ENCODE measurements around the gene ATP1A1.
A peak's percentile ranks its signal among the peaks of the same experiment; 100 is the strongest.

ATP1A1 gene

DNA sequence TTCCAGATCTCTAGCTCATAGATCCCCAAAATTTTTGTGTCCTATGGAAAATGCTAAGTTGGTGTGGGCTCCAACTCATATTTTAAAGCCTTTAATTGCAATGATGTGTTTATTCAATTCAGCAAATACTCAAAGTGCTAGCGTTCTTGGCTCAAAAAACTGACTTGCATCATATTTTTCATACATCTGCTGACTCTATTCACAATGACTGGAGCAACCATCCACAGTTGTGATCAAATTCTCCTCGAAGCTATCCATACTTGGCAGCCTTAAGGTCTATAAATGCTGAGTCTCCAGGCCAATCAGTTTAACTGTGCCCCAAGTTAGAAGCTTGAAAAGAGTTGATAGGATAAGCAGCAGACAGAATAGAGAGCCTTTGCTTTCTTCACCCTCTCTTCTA lies 2.9 kb upstream of the ATP1A1 start:
- DNase-seq (ENCODE audit: low read depth in 2 of 3, low spot score in 2 of 3): no peak

DNA sequence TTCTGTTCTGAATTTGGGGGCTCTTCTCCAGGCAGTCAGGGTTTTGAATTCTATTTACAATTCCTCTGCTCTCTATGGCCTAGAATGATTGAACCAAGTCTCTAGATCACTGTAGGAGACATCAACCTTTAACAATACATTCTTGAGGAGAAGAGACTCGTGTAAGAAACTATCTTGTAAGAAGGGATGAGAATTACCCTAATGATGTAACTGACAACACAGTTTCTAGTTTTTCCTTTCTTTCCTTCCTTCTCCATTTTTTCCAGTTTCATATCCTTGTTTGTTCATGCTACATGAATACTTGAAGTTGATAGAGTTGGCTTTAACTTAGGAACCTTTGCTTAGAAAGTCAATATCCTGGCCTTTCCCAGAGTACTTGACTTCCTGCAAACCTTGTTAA lies 1.3 kb upstream of the ATP1A1 start:
- no peak for DNase-seq (ENCODE audit: low read depth in 2 of 3, low spot score in 2 of 3)

GRCh38 chr1:116372191-116372590 lies 853 bp upstream of the ATP1A1 start:
- DNase-seq (ENCODE audit: low read depth in 2 of 3, low spot score in 2 of 3): no peak

DNA sequence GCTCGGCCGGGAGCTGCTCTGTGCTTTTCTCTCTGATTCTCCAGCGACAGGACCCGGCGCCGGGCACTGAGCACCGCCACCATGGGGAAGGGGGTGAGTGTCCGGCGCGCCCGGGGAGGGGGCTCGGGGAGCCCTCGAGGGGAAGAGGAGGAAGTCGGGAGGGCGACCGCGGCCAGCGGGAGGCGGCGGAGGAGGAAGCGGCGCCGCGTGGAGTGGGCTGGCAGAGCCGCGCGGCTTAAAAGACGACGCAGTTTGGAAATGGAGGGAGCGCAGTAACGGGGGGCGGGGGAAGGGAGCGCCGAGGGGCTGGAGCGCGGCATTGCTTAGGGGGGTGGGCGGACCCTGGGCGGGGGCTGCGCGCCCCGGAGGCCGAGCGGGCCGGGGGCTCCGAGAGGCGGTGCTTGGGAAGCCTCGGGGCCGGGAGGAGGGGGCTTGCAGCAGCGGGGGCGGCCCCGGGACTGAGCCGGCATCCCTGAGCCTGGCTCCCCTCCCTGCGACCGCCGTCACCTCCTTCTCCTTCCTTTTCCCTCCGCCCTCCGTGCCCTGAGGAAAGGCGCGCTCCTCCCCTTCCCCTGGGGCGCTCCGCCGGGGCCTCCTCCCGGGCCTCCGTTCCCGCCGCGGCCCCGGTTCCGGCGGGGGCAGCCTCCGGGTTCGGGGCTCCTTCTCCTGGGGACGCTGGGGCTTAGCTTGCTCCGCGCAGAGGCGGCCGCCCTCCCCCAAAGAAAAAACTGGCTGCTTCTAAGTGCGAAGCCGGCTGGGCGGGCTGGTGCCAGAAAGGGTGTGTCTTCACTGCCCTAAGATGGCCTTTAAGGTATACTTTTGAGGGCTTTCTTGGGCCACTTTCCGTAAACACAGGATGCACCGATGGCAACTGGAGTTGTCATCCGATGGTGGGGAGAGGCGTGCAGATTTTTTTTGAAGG lies 648 bp downstream of the ATP1A1 start:
- DNase-seq (ENCODE audit: low read depth in 2 of 3, low spot score in 2 of 3): peak in 2 of 3 experiments; percentile 19 to 38

DNA sequence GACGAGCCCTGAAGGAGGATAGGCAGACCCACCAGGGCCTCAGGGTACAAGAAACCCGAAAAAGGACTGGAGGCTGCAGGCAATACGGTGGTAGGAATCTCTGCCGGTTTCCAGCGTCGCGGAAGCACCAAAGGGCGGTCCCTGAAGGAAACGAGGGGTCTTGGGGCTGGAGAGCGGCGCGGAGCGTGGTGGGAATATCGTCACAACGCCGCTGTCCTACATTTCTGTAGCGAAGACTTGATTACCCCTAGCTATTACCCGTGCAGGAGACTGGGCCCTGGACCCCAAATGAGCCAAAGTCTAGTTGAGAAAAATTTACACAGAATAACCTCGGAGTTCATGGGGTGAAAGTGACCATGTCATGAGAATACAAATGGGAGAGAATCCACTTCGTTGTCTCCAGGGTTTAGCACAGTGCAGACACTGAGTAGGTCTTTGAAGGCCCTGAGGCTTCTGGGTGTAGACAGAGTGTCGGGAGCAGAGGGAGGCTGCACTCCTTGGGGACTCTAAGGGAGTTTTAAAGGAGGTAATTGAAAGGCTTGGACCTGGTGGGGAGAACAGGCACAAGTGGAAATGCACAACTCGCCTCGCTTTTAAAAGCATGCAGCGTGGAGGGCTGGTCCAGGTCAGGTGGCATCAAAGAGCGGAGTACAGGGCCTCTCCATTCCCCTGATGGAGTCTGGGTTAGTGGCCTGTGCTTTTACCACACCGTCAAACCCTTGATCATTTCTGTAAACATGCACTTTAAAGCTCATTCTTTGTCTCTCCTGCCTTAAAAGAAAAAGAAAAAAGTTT lies 1.5 kb downstream of the ATP1A1 start:
- DNase-seq (ENCODE audit: low read depth in 2 of 3, low spot score in 2 of 3): no peak

DNA sequence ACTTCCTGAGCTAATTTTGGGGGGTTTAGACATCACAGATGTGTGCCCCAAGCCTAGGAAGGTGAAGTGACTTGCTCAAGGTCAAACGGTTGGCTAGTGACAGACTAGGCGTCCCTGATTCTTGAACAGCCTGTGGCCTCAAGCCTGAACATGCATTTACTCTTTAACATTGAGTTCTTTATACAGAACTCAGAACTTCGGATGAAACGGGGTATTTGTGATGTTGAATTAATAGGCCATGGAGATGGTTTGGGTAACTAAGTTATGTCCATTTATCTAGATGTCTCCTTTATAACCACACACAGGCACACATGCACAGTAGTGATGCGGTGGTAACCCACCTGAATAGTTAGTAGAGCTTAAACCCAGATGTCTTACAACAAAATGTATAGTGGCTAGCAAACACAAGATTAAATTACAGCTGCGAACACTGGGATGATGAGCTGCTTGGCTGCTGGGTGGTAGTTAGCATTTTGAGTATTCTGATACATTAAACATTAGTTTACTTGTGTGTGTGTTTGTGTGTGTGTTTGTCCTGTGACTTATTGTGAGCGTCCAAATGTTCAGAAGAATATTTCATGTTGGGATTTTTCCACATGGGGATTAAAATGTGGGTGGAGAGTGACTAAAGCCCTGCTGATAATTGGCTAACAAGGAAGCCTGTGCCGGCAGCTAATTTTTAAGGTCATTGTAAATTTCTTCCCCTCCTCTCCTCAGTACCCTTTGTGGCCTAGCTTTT lies 2.3 kb downstream of the ATP1A1 start:
- DNase-seq (ENCODE audit: low read depth in 2 of 3, low spot score in 2 of 3): no peak

GRCh38 chr1:116375887-116376728 lies 3.1 kb downstream of the ATP1A1 start:
- no peak for DNase-seq (ENCODE audit: low read depth in 2 of 3, low spot score in 2 of 3)

DNA sequence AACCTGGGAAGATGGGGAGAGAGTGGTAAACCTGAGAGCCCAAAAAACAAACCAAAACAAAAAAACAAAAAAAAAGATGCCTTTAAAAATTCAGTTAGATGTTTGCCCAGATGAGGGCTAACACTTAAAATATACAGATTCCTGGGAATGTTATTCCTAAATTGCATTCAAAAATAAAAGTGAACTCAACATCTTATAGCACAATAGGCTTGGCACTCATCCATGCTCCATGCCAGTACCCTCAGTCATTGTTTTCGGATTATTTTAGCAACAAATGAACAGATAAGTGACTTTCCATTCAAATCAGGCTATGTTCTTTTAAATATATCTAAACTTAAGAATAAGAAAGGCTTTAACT lies 3.7 kb downstream of the ATP1A1 start:
- no peak for DNase-seq (ENCODE audit: low read depth in 2 of 3, low spot score in 2 of 3)

DNA sequence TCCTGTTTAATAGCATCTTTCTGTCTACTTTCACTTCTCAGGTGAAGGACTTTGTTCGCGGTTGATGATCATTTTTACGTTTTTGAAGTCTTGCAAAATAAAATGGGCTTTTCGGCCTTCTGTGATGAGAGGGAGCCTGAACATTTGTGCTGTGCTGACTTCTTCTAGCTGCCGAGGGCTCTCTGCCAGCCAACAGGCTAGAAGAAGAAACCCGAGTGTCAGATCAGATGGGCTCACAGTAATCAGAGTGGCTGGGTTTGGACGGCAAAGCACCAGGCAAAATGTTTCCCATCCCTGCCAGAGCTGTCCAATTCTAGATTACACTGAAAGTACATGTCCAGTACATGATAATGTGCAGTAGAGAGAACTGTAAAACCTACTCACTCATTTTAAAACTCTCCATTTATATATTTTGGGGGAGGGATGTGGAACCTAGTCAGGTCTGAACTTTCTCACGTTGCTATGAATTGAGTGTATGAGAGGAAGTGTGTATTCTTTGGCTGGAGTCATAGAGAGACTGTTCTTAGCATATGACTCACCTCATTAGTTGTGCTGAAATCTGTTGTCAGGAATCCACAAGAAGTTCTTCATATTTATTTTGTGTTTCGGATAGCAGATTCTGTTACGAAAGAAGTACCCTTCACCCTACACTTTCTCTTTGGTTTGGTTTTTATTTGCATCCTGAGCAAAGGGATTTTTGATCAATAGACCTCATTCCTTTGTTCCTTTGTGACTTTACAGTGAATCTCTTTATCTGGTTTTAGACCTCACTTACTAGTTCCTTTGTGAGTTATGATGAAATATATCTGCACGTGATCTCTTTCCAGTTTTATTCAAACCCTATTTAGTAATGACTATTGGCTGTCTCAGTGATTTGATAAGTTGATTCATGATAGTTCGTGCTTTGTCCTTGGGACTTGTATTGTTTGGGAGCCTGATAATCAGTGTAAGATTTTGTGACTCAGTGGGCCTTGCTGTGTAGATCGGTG lies 4.8 kb downstream of the ATP1A1 start:
- DNase-seq (ENCODE audit: low read depth in 2 of 3, low spot score in 2 of 3): no peak

DNA sequence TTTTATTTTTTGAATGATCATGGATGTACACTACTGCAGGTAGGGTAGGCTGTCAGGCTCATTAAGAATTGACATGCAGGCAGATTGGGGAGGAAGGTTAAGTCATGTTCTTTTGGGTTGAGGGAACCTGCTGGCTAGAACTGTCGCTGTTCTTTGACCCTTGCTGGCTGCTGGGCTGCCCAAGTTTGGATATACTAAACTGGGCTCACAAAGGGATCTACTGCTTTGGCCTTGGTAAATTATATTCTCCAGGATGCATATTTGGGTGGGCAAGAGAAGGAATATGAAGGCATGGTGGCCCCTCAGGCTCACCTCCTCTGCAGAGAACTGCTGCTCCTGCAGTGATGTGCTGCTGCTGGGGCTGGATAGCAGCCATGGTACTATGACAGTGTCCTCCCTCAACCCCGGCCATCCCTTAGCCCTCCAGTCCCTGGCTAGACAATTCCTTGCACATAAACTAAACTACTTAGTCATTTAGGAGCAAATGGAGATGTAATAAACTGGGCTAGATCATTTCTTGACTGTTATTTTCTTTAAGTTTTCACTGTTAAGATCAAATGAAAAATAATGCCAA lies 6.1 kb downstream of the ATP1A1 start:
- no peak for DNase-seq (ENCODE audit: low read depth in 2 of 3, low spot score in 2 of 3)

DNA sequence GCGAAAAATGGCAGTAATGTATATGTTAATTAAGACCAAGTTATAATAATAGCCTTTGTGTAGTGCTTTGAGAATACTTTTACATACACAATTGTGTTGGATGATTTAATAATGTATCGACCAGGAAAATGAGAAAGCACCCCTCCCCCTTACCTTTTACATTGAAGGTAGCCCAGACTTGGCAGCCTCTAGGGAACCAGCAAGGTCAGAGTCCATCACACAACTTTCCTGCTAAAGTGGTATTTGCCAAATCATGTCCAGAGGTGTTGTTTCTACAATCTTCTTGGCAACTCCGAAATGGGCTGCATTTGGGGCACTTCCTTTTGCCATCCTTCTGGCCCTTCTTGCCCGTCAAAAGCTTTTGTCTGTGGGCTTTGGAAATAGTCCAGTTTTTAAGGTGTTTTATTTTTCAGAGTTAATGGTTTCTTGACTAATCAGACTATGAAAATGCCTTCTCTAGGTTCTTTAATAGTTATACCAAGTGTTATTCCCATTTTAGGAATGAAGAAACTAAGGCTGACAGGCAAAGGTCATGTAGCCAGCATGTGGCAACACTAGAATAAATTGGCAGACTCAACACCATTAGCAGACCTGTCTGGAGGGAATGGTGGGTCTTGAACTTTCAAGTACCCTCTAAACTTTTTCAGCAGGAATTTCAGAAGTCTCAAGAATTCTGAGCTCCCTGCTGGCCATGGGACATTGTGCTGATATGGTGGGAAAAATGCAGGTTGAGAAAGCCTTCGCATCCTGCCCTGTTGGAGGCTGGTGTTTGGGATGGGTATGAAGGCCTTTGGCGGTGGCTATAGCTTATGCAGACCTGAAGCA lies 6.8 kb downstream of the ATP1A1 start:
- DNase-seq (ENCODE audit: low read depth in 2 of 3, low spot score in 2 of 3): no peak

GRCh38 chr1:116380499-116381242 lies 7.6 kb downstream of the ATP1A1 start:
- no peak for DNase-seq (ENCODE audit: low read depth in 2 of 3, low spot score in 2 of 3)

GRCh38 chr1:116382321-116382720 lies 9.3 kb downstream of the ATP1A1 start:
- DNase-seq (ENCODE audit: low read depth in 2 of 3, low spot score in 2 of 3): no peak

GRCh38 chr1:116382857-116383483 lies 9.9 kb downstream of the ATP1A1 start:
- no peak for DNase-seq (ENCODE audit: low read depth in 2 of 3, low spot score in 2 of 3)

DNA sequence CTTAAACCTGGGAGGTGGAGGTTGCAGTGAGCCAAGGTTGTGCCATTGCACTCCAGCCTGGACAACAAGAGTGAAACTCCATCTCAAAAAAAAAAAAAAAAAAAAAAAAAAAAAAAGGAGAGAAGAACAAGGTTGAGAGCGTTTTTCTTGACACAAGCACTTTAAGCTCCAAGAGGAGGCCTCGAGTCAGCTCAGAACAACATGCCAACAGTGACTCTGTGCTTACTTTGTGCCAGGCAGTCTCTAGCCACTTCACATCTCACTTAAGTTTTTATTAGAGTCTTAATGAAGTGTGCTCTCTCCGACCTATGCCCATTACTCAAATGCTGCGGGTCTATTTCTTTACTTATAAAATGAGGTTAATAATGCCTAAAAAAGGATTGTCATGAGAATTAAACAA lies 13.0 kb downstream of the ATP1A1 start:
- DNase-seq (ENCODE audit: low read depth in 2 of 3, low spot score in 2 of 3): no peak

- DNase-seq (ENCODE audit: low read depth in 2 of 3, low spot score in 2 of 3): no peak
Observed at GRCh38 chr1:116387551-116387950, 14.5 kb downstream of the ATP1A1 start.

- DNase-seq (ENCODE audit: low read depth in 2 of 3, low spot score in 2 of 3): no peak
Observed at GRCh38 chr1:116388122-116388521, 15.1 kb downstream of the ATP1A1 start.

Data from activated CD8-positive, alpha-beta memory T cell treated with anti-CD3 and anti-CD28 coated beads for 48 hours (primary cell).